Retinal pigment epithelial cell (primary cell): ENCODE measurements around the gene RXRA.

ENCODE experiments used
- DNase-seq: peaks from one replicate; pipeline ENCODE4 v3.0.0-alpha.2; 2010; ENCODE audit warnings: low read depth
- H3K4me3 ChIP-seq: 2 replicates; pipeline ENCODE4 v1.5.1; 2011; ENCODE audit warnings: mild to moderate bottlenecking, low read length, control low read depth, moderate library complexity
- TF ChIP-seq, protein P1 (sequence below): conservative IDR thresholded peaks from 2 replicates; pipeline ENCODE4 v1.5.1; 2011; ENCODE audit warnings: low read depth, low read length, control low read depth, inconsistent platforms

The RXRA gene

DNA sequence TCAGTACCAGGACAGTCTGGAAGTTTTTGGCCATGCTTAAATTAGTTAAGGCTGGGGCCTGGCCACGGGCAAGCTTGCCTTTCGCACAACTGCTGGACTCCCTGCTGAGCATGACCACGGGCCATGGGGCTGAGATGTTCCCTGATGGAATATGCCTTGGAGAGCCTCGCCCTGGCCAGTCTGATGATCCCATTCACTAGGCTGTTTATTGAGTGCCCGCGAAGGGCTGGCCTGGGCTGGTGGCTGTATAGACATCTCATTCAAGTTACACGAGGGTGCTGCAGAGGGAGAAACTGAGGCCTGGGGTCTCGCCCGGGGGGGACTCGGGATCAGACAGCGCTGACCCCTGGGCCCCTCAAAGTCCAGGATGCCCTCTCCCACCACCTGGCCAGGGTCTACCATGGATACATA lies 7.8 kb upstream of the RXRA start:
- H3K4me3 ChIP-seq, result no peak overlapping the region
- no peak for DNase-seq
- TF ChIP-seq, protein P1, sequence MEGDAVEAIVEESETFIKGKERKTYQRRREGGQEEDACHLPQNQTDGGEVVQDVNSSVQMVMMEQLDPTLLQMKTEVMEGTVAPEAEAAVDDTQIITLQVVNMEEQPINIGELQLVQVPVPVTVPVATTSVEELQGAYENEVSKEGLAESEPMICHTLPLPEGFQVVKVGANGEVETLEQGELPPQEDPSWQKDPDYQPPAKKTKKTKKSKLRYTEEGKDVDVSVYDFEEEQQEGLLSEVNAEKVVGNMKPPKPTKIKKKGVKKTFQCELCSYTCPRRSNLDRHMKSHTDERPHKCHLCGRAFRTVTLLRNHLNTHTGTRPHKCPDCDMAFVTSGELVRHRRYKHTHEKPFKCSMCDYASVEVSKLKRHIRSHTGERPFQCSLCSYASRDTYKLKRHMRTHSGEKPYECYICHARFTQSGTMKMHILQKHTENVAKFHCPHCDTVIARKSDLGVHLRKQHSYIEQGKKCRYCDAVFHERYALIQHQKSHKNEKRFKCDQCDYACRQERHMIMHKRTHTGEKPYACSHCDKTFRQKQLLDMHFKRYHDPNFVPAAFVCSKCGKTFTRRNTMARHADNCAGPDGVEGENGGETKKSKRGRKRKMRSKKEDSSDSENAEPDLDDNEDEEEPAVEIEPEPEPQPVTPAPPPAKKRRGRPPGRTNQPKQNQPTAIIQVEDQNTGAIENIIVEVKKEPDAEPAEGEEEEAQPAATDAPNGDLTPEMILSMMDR, result no peak

DNA sequence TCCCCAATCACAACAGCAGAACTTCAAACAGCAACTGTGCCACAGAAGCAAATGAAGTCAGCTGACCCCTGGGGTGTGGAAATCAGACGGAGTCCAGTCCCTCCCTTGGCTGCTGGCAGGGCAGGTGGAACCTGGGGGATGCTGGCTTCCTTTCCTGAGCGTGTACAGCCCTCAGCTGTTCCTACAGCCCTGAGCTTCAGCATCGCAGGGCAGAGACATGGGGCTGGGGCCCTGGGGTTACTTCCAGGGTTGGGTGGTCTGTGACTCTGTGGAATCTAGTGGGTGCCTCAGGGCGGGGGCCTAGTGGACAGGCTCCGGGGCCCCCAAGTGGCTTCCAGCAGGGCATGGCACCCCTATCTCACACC lies 7.3 kb upstream of the RXRA start:
- DNase-seq, result no peak
- no peak overlapping the region for H3K4me3 ChIP-seq
- TF ChIP-seq, protein P1, result no peak

DNA sequence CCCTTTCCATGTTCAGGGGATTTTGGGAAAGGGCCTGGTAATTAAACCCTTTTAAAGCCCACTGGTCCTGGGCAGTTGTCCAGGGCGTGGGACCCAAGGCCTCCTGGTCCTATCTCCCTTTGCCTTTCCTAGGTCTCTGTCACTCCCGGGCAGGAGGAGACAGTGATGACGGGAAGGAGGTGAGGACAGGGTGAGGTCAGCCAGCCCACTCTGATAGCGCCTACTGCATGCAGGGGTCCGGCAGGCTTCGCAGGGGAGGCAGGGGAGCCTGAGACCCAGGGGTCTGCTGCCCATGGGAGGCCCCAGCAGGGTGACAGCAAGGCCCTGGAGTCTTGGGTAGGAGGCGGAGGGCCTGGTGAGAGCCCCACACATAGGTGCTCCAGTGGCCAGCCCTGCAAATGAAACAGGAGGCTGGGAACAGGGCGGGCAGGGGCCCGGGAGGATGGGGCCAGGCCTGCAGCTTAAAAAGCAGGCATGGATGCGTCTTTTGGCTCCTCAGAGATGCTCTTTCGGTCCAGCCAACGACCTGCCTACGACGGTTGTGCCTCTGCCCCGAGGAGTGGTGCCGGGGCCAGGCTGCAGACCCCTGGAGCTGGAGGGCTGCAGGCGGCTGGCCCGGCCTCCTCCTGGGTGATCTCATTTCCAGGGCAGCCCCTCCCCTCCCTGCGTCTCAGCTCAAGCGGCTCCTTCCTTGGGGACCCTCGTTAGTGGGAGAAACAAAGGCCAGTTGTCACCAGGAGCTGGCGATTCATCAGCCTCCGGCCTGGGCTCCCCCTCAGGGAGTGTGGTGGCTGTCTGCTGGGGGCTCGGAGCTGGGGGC lies 6.7 kb upstream of the RXRA start:
- H3K4me3 ChIP-seq, result no peak overlapping the region
- TF ChIP-seq, protein P1, result no peak
- no peak for DNase-seq

DNA sequence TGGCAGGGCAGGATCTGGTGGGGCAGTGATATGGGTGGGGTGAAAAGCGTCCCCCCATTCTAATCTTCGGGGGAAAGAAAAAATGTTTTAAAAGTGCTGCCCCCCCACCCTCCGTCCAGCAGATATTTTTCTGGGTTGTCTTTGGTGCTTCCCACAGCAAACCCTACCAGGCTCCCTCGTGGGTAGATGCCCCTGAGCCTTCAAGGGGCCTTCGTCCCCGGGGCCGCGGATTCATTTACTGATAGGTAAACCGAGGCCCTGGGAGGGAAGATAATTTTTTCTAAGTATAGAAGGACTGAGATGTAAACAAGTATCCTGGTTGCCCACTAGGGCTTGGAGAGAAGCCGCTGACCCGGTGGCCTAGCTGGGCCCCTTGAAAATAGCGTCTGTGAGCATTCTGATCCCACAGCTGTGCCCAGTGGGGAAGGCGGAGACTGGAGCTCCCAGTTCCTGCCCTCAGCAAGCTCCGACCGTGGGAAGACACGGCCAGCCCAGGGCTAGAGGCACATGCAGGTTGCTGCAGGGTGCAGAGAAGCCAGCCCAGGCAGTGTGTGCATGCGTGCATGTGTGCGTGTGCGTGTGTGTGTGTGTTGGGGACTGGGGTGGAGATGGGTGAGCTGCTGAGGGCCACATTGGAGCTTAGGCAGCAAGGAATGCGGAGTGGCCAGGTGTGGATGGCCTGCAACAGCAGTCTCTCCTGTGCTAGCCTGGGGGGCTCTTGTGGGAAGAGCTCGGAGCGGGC lies 6.0 kb upstream of the RXRA start:
- no peak for DNase-seq
- TF ChIP-seq, protein P1, result no peak
- H3K4me3 ChIP-seq, result no peak overlapping the region

DNA sequence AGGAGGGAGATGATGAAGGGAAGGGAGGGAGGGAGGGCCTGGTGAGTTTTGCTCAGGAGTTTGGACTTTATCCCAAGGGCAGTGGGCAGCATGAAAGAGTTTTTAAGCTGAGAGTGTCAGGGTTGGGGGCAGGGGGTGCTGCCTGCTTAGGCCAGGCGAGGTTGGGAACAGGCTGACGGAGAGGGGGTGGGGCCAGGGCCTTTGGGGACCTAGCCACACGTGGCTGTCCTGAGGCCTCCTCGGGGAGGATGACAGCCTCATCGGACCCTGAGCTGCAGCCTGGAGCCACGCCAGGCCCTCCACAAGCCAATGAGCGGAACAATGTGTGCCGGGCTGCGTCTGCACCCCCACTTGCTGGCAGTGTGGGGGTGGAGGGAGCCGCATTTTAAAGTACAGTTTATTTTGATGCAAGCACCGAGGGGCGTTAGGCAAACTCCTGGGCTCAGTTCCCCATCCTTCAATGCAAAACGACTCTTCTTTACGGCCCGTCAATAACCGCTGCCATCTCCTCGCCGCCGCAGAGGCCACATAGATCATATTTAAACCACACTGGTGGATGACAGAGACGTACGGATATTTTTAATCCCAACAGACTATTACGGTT lies 5.3 kb upstream of the RXRA start:
- no peak for DNase-seq
- TF ChIP-seq, protein P1, result no peak
- no peak overlapping the region for H3K4me3 ChIP-seq

DNA sequence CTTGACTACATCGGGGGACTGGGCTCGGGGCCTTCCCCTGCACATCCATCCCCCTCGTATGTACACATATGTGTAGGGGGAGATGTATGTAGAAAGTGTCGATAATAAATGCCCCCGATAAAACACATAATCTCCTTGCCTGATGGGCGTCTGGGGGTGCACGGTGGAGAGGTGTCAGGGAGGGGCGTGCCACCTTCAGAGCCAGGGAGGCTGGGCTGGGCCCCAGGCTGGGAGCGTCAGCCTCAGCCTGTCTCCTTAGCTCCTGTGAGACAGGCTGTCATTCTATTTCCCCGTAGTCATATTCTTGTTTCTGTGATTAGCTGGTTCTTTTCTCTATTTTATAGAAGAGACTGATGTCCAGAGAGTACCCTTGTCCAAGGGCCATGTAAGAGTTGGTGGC lies 4.7 kb upstream of the RXRA start:
- no peak overlapping the region for H3K4me3 ChIP-seq
- DNase-seq, result no peak
- TF ChIP-seq, protein P1, result no peak
